Hepatocyte (in vitro differentiated cells): ENCODE measurements around the gene RCAN2.

Source experiments
- EZH2 ChIP-seq: fragments of 200-600 bp; sonication (generic); IDR thresholded peaks from 2 replicates; pipeline ENCODE4 v1.6.1; 2016; ENCODE audit warnings: antibody characterized with exemption, mild to moderate bottlenecking, borderline replicate concordance
- EZH2phosphoT487 ChIP-seq: fragments of 200-600 bp; sonication (generic); IDR thresholded peaks from one replicate; pipeline ENCODE4 v1.6.1; 2018; ENCODE audit warnings: antibody characterized with exemption, mild to moderate bottlenecking, low read depth, moderate library complexity; ENCODE audit not compliant: unreplicated experiment, severe bottlenecking
- TF ChIP-seq, protein P1 (sequence below): fragments of 200-600 bp; sonication (generic); IDR thresholded peaks from 2 replicates; pipeline ENCODE4 v1.5.1; 2016; ENCODE audit warnings: antibody characterized with exemption, mild to moderate bottlenecking; ENCODE audit not compliant: poor library complexity

DNA sequence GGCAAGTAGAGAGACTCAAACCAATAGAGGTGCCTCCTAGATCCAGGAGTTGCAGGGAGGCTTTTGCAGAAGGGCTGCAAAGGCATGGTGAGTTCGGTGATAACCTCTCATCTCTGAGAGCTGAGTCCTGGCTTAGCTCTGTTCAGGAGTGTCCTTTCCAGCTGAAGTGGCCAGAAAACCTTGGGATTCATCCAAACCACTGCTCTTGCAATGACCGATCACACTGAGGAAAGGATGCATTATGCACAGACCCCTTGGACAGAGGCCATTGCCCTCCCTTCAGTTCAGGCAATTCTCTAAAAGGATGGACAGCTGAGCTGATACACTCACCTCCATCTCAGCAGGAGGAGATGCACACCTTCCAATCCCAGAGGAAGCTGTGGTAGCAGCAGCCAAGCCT lies 161.7 kb downstream of the RCAN2 start:
- no peak for TF ChIP-seq EZH2
- TF ChIP-seq, protein P1, sequence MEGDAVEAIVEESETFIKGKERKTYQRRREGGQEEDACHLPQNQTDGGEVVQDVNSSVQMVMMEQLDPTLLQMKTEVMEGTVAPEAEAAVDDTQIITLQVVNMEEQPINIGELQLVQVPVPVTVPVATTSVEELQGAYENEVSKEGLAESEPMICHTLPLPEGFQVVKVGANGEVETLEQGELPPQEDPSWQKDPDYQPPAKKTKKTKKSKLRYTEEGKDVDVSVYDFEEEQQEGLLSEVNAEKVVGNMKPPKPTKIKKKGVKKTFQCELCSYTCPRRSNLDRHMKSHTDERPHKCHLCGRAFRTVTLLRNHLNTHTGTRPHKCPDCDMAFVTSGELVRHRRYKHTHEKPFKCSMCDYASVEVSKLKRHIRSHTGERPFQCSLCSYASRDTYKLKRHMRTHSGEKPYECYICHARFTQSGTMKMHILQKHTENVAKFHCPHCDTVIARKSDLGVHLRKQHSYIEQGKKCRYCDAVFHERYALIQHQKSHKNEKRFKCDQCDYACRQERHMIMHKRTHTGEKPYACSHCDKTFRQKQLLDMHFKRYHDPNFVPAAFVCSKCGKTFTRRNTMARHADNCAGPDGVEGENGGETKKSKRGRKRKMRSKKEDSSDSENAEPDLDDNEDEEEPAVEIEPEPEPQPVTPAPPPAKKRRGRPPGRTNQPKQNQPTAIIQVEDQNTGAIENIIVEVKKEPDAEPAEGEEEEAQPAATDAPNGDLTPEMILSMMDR, result no peak
- no peak for TF ChIP-seq EZH2phosphoT487
